ENCODE results near the gene ERICH6B.

DNA sequence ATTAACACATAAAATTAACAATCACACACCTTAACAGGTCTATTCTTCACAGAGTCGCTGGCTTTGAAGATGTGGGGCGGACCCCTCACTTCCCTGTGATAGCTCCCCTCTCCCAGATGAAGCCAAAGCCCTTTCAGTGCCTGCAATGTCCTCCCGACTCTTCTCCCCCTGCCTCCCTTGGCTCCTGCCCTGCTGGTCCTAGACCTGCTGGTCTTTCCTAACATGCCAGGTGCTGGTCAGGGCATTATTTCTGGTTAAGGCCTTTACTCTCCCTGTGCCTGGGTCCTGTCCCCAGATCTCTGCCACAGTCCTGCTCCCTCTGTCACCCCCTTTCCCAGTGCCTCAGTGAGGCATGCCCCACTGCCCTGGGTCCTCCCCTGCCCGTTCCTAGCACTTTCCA is 12.2 kb downstream of the ERICH6B start:
- TF ChIP-seq, protein P1, sequence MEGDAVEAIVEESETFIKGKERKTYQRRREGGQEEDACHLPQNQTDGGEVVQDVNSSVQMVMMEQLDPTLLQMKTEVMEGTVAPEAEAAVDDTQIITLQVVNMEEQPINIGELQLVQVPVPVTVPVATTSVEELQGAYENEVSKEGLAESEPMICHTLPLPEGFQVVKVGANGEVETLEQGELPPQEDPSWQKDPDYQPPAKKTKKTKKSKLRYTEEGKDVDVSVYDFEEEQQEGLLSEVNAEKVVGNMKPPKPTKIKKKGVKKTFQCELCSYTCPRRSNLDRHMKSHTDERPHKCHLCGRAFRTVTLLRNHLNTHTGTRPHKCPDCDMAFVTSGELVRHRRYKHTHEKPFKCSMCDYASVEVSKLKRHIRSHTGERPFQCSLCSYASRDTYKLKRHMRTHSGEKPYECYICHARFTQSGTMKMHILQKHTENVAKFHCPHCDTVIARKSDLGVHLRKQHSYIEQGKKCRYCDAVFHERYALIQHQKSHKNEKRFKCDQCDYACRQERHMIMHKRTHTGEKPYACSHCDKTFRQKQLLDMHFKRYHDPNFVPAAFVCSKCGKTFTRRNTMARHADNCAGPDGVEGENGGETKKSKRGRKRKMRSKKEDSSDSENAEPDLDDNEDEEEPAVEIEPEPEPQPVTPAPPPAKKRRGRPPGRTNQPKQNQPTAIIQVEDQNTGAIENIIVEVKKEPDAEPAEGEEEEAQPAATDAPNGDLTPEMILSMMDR (IDR thresholded peaks at IDR 0.05; ENCODE audit: insufficient read depth, low read length): no peak
- TF ChIP-seq, protein P2, sequence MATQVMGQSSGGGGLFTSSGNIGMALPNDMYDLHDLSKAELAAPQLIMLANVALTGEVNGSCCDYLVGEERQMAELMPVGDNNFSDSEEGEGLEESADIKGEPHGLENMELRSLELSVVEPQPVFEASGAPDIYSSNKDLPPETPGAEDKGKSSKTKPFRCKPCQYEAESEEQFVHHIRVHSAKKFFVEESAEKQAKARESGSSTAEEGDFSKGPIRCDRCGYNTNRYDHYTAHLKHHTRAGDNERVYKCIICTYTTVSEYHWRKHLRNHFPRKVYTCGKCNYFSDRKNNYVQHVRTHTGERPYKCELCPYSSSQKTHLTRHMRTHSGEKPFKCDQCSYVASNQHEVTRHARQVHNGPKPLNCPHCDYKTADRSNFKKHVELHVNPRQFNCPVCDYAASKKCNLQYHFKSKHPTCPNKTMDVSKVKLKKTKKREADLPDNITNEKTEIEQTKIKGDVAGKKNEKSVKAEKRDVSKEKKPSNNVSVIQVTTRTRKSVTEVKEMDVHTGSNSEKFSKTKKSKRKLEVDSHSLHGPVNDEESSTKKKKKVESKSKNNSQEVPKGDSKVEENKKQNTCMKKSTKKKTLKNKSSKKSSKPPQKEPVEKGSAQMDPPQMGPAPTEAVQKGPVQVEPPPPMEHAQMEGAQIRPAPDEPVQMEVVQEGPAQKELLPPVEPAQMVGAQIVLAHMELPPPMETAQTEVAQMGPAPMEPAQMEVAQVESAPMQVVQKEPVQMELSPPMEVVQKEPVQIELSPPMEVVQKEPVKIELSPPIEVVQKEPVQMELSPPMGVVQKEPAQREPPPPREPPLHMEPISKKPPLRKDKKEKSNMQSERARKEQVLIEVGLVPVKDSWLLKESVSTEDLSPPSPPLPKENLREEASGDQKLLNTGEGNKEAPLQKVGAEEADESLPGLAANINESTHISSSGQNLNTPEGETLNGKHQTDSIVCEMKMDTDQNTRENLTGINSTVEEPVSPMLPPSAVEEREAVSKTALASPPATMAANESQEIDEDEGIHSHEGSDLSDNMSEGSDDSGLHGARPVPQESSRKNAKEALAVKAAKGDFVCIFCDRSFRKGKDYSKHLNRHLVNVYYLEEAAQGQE (IDR thresholded peaks at IDR 0.05; ENCODE audit: insufficient replicate concordance, low read depth): no peak
